HG03196 (cell line): ENCODE results near the gene CRHR2.
"Not testable (repeated sequence)": the region's sequence is repeated elsewhere in the genome, so short reads cannot be mapped to it uniquely, and the experiment has no call there.

Source experiments
- ATAC-seq: cut with Tn5 transposase; IDR thresholded peaks from one replicate; pipeline ENCODE4 v1.9.1; 2021; ENCODE audit not compliant: unreplicated experiment

The CRHR2 gene

GRCh38 chr7:30656006-30656957, 26.0 kb downstream of the CRHR2 start:
- ATAC-seq = no peak

- ATAC-seq = no peak
These were observed 26.9 kb downstream of the CRHR2 start for GRCh38 chr7:30655096-30655970.

- no peak for ATAC-seq
These were observed 27.8 kb downstream of the CRHR2 start for GRCh38 chr7:30654296-30655090.

- no peak for ATAC-seq
These were observed 29.3 kb downstream of the CRHR2 start for GRCh38 chr7:30652698-30653641.

- ATAC-seq = no peak
These were observed 30.1 kb downstream of the CRHR2 start for GRCh38 chr7:30652132-30652531.

GRCh38 chr7:30650421-30650808, 31.8 kb downstream of the CRHR2 start:
- ATAC-seq = no peak

- no peak for ATAC-seq
These were observed 32.4 kb downstream of the CRHR2 start for GRCh38 chr7:30649717-30650420.

- no peak for ATAC-seq
These were observed 33.3 kb downstream of the CRHR2 start for GRCh38 chr7:30648744-30649540.

- no peak for ATAC-seq
These were observed 34.5 kb downstream of the CRHR2 start for GRCh38 chr7:30647589-30648364.

GRCh38 chr7:30646154-30646553, 36.1 kb downstream of the CRHR2 start:
- no peak for ATAC-seq

- ATAC-seq = no peak
These were observed 36.6 kb downstream of the CRHR2 start for GRCh38 chr7:30645661-30646060.

- no peak for ATAC-seq
These were observed 37.8 kb downstream of the CRHR2 start for GRCh38 chr7:30644286-30644955.

GRCh38 chr7:30642789-30643188, 39.5 kb downstream of the CRHR2 start:
- no peak for ATAC-seq

GRCh38 chr7:30642322-30642721, 39.9 kb downstream of the CRHR2 start:
- not testable (repeated sequence) for ATAC-seq

GRCh38 chr7:30635798-30636197, 46.5 kb downstream of the CRHR2 start:
- ATAC-seq = no peak

- ATAC-seq = no peak
These were observed 47.5 kb downstream of the CRHR2 start for GRCh38 chr7:30634634-30635201.

- no peak for ATAC-seq
These were observed 48.0 kb downstream of the CRHR2 start for GRCh38 chr7:30634193-30634626.
